GM23248 (cell line): ENCODE measurements around the gene ODC1.

Source experiments
- EZH2 ChIP-seq: fragments of 200-600 bp; sonication (generic); IDR thresholded peaks from 2 replicates; pipeline ENCODE4 v1.6.1; 2018; ENCODE audit warnings: antibody characterized with exemption, mild to moderate bottlenecking; ENCODE audit not compliant: insufficient read depth, poor library complexity, severe bottlenecking
- EZH2phosphoT487 ChIP-seq: fragments of 200-600 bp; sonication (generic); IDR thresholded peaks from 2 replicates; pipeline ENCODE4 v1.6.1; 2018; ENCODE audit warnings: antibody characterized with exemption, moderate library complexity, mild to moderate bottlenecking, low read depth; ENCODE audit not compliant: insufficient read depth

- TF ChIP-seq EZH2phosphoT487 (no peak), EZH2 (no peak)
These were observed 40.1 kb downstream of the ODC1 start for GRCh38 chr2:10407841-10408648.
